Naive B cell (primary cell): ENCODE data around the gene DTWD1. TPM values are rescaled to one million over a fixed set of nuclear protein-coding genes. Genes with fewer than 3 reads are reported as not detected.
"Not testable (repeated sequence)": the region's sequence is repeated elsewhere in the genome, so short reads cannot be mapped to it uniquely, and the experiment has no call there.

Experiments
- ATAC-seq, 2 donors: fragments of 150-1000 bp; cut with Tn5 transposase; 2 replicates each; pipeline ENCODE4 v1.10.0; 2021; ENCODE audit warnings: low read depth in 2 of 2, mild to moderate bottlenecking in 2 of 2, moderate library complexity in 2 of 2
- DNase-seq: peaks from one replicate; pipeline ENCODE4 v3.0.0; 2022
- H3K27ac Mint-ChIP-seq, 6 donors: one replicate each; pipeline ENCODE4 v1.8.0; 2020 to 2022; ENCODE audit warnings: mild to moderate bottlenecking in 6 of 6, mixed read lengths in 6 of 6, moderate library complexity in 5 of 6, inconsistent platforms in 2 of 6
- H3K27me3 Mint-ChIP-seq, 3 donors: one replicate each; pipeline ENCODE4 v1.8.0; 2021 to 2022; ENCODE audit warnings: mixed read lengths in 3 of 3, mild to moderate bottlenecking in 1 of 3
- H3K36me3 Mint-ChIP-seq, 2 donors: one replicate each; pipeline ENCODE4 v1.8.0; 2020 to 2022; ENCODE audit warnings: mixed read lengths in 2 of 2, inconsistent platforms in 1 of 2, mild to moderate bottlenecking in 1 of 2
- H3K4me1 Mint-ChIP-seq, 3 donors: one replicate each; pipeline ENCODE4 v1.8.0; 2020 to 2022; ENCODE audit warnings: mixed read lengths in 3 of 3, inconsistent platforms in 1 of 3, mild to moderate bottlenecking in 1 of 3, moderate library complexity in 1 of 3
- H3K4me3 Mint-ChIP-seq, 8 donors: one replicate each; pipeline ENCODE4 v1.8.0; 2020 to 2022; ENCODE audit warnings: mild to moderate bottlenecking in 8 of 8, mixed read lengths in 8 of 8, moderate library complexity in 8 of 8, inconsistent platforms in 2 of 8
- H3K9me3 Mint-ChIP-seq, 7 donors: one replicate each; pipeline ENCODE4 v1.8.0; 2020 to 2022; ENCODE audit warnings: mixed read lengths in 7 of 7, mild to moderate bottlenecking in 5 of 7, inconsistent platforms in 2 of 7, moderate library complexity in 1 of 7
- polyA plus RNA-seq, 6 donors: library from polyadenylated mRNA; unstranded; fragments of 300-500 nt; fragmentation: Illumina TruSeq; gene quantifications; one replicate each; pipeline ENCODE4 v1.2.3, GENCODE V29; 2021; ENCODE audit warnings: low read depth in 6 of 6

DTWD1 gene
- polyA plus RNA-seq, 6 donors from 2014 or later = 16.8 to 32.0 (median 26.6) TPM

DNA sequence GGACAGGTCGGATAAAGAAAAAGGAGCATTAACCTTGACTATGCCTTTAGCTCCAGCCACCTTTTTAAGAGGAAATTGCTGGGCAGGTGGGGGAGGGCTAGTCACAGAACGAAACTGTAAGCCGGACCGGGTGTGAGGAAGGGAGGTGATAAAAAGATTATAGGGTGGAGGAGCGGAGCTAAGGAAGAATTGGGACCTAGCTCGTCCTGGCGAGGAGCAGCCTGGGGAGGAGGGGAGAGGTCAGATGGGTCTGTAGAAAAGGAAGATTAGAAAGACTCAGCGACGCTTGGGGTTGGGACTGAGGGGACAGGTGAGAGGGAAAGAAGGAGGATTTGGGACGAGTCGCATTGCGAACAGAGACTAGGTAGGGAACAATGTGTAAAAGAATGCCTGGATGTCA lies 82.1 kb downstream of the DTWD1 start:
- not testable (repeated sequence) for H3K36me3 Mint-ChIP-seq, DNase-seq, H3K27ac Mint-ChIP-seq, ATAC-seq, H3K4me3 Mint-ChIP-seq, H3K27me3 Mint-ChIP-seq, H3K9me3 Mint-ChIP-seq, H3K4me1 Mint-ChIP-seq

Other genes starting within 250 kb of the DTWD1 start
- not detected for gene FGF7, start 197.8 kb upstream of the DTWD1 start, polyA plus RNA-seq
- 10 to 100 TPM; 15.8 to 27.3 (median 20.0) TPM for gene FAM227B, start 230 bp upstream of the DTWD1 start, polyA plus RNA-seq